Ovary (tissue), 9 donors: Measurements from ENCODE around the gene DNAI2. TPM values are rescaled to one million over a fixed set of nuclear protein-coding genes. Genes with fewer than 3 reads are reported as not detected.

Source experiments
- DNase-seq, 5 donors: peaks; one replicate each; pipeline ENCODE4 v3.0.0-alpha.2; 2019 to 2020
- H3K27ac ChIP-seq, 2 donors: fragments of 200-600 bp; one replicate each; pipeline versions ENCODE4 v1.5.1 to v1.8.0; 2019 to 2022
- H3K27me3 ChIP-seq: fragments of 200-600 bp; one replicate; pipeline ENCODE4 v1.8.0; 2022
- H3K36me3 ChIP-seq: fragments of 200-600 bp; sonication (generic); one replicate; pipeline ENCODE4 v1.5.1; 2019
- H3K4me1 ChIP-seq: one replicate; pipeline ENCODE4 v1.8.1; 2013; ENCODE audit warnings: mild to moderate bottlenecking, moderate library complexity; ENCODE audit not compliant: insufficient read depth
- H3K4me3 ChIP-seq: fragments of 200-600 bp; sonication (generic); one replicate; pipeline ENCODE4 v1.5.1; 2017
- H3K9me3 ChIP-seq, 2 donors: fragments of 200-600 bp in 1 of 2; sonication (generic) in 1 of 2; one replicate each; pipeline versions ENCODE4 v1.5.1 to v1.8.1; 2013 to 2019; ENCODE audit warnings: mild to moderate bottlenecking in 1 of 2, moderate library complexity in 1 of 2
- EP300 ChIP-seq: sonication (generic); formaldehyde crosslinking; IDR thresholded peaks from one replicate; pipeline ENCODE4 v1.6.1; 2017; ENCODE audit warnings: antibody characterized with exemption
- POLR2A ChIP-seq: fragments of 450-650 bp; IDR thresholded peaks from one replicate; pipeline ENCODE4 v1.6.1; 2017; ENCODE audit warnings: antibody characterized with exemption, mild to moderate bottlenecking, moderate library complexity
- WGBS, 3 donors: extraction: QIAGEN DNeasy Blood & Tissue Kit in 1 of 3; methylation state at CpG; one replicate each; pipeline versions ENCODE4 v1.1.5 to v1.1.7; 2013 to 2017; 5-methylcytosine and 5-hydroxymethylcytosine counted together
- intact Hi-C, 4 donors: fragments of 100-400 bp; cut with DNase I; formaldehyde crosslinking; loops; one replicate each; pipeline versions ENCODE4 v1.11.0 to v1.15.1; 2022 to 2023
- polyA plus RNA-seq, 2 donors: library from polyadenylated mRNA; stranded (reverse); fragments of 200-250 nt in 1 of 2; fragments of 350-450 nt in 1 of 2; fragmentation: Illumina TruSeq in 1 of 2; extraction: RNeasy Lipid Tissue Mini Kit (QIAGEN cat#74804) in 1 of 2; gene quantifications; one replicate each; pipeline ENCODE4 v1.2.3, GENCODE V29; 2013 to 2014
- total RNA-seq, 7 donors: library from RNA; depleted of rRNA in 2 of 7; stranded (reverse); fragments of >200 nt in 2 of 7; fragmentation: NEBNext Ultra II Directional in 3 of 7; extraction: Animal tissue kit (Norgen Biotek cat#: 25700) in 3 of 7; gene quantifications; one replicate each; pipeline versions ENCODE4 v1.1.0 to v1.2.4, GENCODE V29; 2016 to 2023
- TF ChIP-seq, protein P1 (sequence below), 3 donors: fragments of 450-650 bp in 2 of 3; fragments of 200-600 bp in 1 of 3; IDR thresholded peaks; one replicate each; pipeline versions ENCODE4 v1.5.1 to v1.8.0; 2016 to 2022; ENCODE audit warnings: antibody characterized with exemption in 3 of 3, mild to moderate bottlenecking in 1 of 3
- donor health status: DM: no; HTN: no; CAD: no; lungs with moderate emphysema.
- donor health status: DM: no; HTN: no; CAD: no.
- donor health status: Bipolar disorder and iron deficiency.
- donor health status: DM: yes; HTN: yes; CAD: no.
- donor health status: DM: no; HTN: no; CAD: no.
- donor health status: DM: yes; HTN: yes; CAD: no.

Gene DNAI2
- total and polyA plus RNA-seq, 9 donors = 0.07 to 12.2 (median 0.66) TPM; not detected in 3

DNA sequence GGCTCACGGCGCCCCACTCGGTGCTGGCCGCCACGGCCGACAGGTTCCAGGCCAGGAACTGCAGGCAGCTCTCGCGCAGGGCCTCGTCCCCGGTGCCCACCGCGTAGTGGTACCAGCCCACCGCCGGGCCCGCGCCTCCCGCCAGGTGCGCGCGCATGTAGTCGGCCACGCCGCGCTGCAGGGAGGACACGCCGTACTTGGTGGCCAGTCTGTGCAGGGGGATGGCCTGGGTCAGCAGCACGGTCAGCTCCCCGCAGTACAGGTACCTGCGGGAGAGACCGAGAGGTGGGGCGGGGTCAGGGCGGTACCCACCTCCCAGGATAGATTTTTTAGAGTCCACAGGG lies 83.4 kb downstream of the DNAI2 start:
- intact Hi-C loops = loop anchor here in 1 of 4 donors (10.0 kb wide), 1 partner anchor 143 kb away; the partner anchor contains the start of gene TTYH2
- Histone ChIP-seq H3K4me3 (no peak overlapping the region), H3K36me3 (no peaks in the 10 kb centered on the region), H3K27ac (no peak overlapping the region), H3K9me3 (no peaks in the 10 kb centered on the region), H3K27me3 (no peaks in the 10 kb centered on the region), H3K4me1 (no peaks in the 10 kb centered on the region)
- DNase-seq = no peak
- WGBS, 3 donors = 16 to 46% (median 25%) methylated on average over 22 to 32 of the region's 32 CpGs
- no peak for TF ChIP-seq EP300
- TF ChIP-seq POLR2A = no peak
- TF ChIP-seq, protein P1, sequence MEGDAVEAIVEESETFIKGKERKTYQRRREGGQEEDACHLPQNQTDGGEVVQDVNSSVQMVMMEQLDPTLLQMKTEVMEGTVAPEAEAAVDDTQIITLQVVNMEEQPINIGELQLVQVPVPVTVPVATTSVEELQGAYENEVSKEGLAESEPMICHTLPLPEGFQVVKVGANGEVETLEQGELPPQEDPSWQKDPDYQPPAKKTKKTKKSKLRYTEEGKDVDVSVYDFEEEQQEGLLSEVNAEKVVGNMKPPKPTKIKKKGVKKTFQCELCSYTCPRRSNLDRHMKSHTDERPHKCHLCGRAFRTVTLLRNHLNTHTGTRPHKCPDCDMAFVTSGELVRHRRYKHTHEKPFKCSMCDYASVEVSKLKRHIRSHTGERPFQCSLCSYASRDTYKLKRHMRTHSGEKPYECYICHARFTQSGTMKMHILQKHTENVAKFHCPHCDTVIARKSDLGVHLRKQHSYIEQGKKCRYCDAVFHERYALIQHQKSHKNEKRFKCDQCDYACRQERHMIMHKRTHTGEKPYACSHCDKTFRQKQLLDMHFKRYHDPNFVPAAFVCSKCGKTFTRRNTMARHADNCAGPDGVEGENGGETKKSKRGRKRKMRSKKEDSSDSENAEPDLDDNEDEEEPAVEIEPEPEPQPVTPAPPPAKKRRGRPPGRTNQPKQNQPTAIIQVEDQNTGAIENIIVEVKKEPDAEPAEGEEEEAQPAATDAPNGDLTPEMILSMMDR (IDR thresholded peaks at IDR 0.05) = no peak

DNA sequence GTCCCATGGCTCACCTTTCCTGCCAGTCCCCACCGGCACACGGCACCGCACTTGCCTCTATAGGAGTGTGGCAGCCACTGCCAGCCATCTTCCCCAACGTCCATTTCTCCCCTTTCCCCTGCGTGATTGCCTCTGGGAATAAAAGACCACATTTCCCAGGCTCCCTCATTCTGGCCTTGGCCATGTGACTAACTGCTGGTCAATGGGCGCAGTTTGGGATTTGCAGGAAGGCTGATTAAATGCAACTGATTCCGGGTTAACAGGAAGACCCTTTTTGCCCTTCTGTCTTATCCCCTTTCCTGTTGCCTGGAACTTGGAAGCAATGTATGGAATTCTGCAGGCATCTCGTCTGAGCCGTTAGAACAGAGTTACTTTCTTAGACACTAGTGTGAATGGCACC lies 84.7 kb downstream of the DNAI2 start:
- Histone ChIP-seq H3K36me3 (no peaks in the 10 kb centered on the region), H3K4me3 (no peak overlapping the region), H3K27me3 (no peaks in the 10 kb centered on the region), H3K27ac (no peak overlapping the region), H3K9me3 (no peaks in the 10 kb centered on the region), H3K4me1 (no peaks in the 10 kb centered on the region)
- TF ChIP-seq EP300 (no peak), POLR2A (no peak)
- TF ChIP-seq, protein P1 (IDR thresholded peaks at IDR 0.05) = no peak
- DNase-seq = no peak
- 68 to 76% (median 70%) methylated on average over 9 of the region's 9 CpGs for WGBS, 3 donors
- intact Hi-C loops = loop anchor here in 1 of 4 donors (10.0 kb wide), 1 partner anchor 144 kb away; the partner anchor contains the start of gene TTYH2

DNA sequence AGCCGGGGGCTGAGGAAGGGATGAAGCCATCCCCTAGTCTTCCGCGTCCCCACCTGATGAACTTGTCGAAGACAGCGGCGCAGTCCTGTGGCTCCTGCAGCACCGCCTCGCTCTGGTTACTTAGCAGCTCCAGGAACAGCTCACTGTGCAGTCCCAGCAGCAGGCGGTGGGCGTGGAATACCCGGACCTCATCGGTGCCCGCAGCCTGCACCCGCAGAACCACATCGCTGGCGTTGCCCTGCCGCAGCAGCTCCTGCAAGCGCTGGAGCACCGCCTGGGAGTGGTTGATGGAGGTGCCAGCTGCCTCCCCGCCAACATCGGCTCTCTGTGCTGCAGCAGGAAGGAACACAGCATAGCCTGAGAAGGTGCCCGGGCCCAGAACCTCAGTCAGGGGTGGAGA lies 85.9 kb downstream of the DNAI2 start:
- Histone ChIP-seq H3K9me3 (no peaks in the 10 kb centered on the region), H3K4me1 (no peaks in the 10 kb centered on the region), H3K36me3 (no peaks in the 10 kb centered on the region), H3K4me3 (no peak overlapping the region), H3K27ac (no peak overlapping the region), H3K27me3 (no peaks in the 10 kb centered on the region)
- intact Hi-C loops = loop anchor here (5.0 to 10.0 kb wide), 3 partner anchors 145 to 163 kb away; partner anchors contain the start of gene TTYH2 (in 3 of the 4)
- 91 to 96% (median 95%) methylated on average over 22 of the region's 22 CpGs for WGBS, 3 donors
- DNase-seq = no peak
- no peak for TF ChIP-seq EP300
- TF ChIP-seq, protein P1 (IDR thresholded peaks at IDR 0.05) = no peak
- no peak for TF ChIP-seq POLR2A

DNA sequence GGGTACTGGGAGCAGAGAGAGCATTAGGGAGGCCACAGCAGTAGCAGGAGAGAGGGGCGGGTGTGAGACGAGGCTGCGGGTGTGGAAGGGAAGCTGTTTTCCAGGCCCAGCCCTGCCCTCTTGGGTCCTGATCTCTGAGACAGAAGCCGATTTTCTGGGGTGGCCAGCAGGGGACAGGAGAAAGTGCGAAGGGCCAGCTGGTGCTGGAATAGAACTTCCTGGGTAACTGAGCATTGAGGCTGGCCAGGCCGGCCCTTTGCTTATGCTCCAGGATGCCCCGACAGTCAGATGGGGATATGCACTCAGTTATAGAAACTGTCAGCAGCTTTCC lies 86.8 kb downstream of the DNAI2 start:
- TF ChIP-seq EP300 (no peak), POLR2A (no peak)
- TF ChIP-seq, protein P1 (IDR thresholded peaks at IDR 0.05) = no peak
- Histone ChIP-seq H3K9me3 (no peaks in the 10 kb centered on the region), H3K4me1 (no peaks in the 10 kb centered on the region), H3K27ac (no peak overlapping the region), H3K36me3 (no peaks in the 10 kb centered on the region), H3K27me3 (no peaks in the 10 kb centered on the region), H3K4me3 (no peak overlapping the region)
- no peak for DNase-seq
- intact Hi-C loops = loop anchor here in 3 of 4 donors (5.0 kb wide), 2 partner anchors 149 to 164 kb away; partner anchors contain the start of gene TTYH2 (in 2 of the 3)
- WGBS, 3 donors = 50 to 59% (median 54%) methylated on average over 7 of the region's 7 CpGs
